ENCODE measurements around the gene ZNF579. TPM values are rescaled to one million over a fixed set of nuclear protein-coding genes. Genes with fewer than 3 reads are reported as not detected.

The ZNF579 gene
- total RNA-seq, 1 experiment from 2014 or later, result 13.5 TPM

GRCh38 chr19:55613396-55613795 lies 32.7 kb upstream of the ZNF579 start:
- no peak overlapping the region for H3K27ac ChIP-seq (ENCODE audit: low read length)
- H3K4me2 ChIP-seq (ENCODE audit: low read length), result no peak overlapping the region
- no peaks in the 10 kb centered on the region; the same call in 1 of the 2 replicates for H3K36me3 ChIP-seq (ENCODE audit: low read depth, low read length)
- H3K4me3 ChIP-seq (ENCODE audit: low read length), result no peak overlapping the region
- no peaks in the 10 kb centered on the region for H3K9me3 ChIP-seq (ENCODE audit: low read length)
- H4K20me1 ChIP-seq (ENCODE audit: low read length), result no peaks in the 10 kb centered on the region; the same call in 1 of the 2 replicates
- peaks cover 8% of the 10 kb centered on the region; the same call in 1 of the 2 replicates for H3K79me2 ChIP-seq (ENCODE audit: low read length)
- ChIA-PET CTCF (no interaction called here), POLR2A (ENCODE audit: unreplicated experiment) (no interaction called here)
- BruUV-seq (replicated peaks), result no TSS peak
- H2AFZ ChIP-seq (ENCODE audit: low read length), result no peak overlapping the region
- H3K27me3 ChIP-seq (ENCODE audit: low read length), result no peaks in the 10 kb centered on the region
- no peaks in the 10 kb centered on the region for H3K4me1 ChIP-seq (ENCODE audit: insufficient read depth, low read length)
- no peak for ATAC-seq
- no peak overlapping the region for H3K9ac ChIP-seq (ENCODE audit: low read length)
- no peaks in the 10 kb centered on the region for H3F3A ChIP-seq (ENCODE audit: low read length, unreplicated experiment)
- TF ChIP-seq EZH2 (IDR thresholded peaks at IDR 0.05; ENCODE audit: low read length, unreplicated experiment) (no peak), CTCF (conservative IDR thresholded peaks at IDR 0.05; ENCODE audit: low read depth, low read length) (no peak), EZH2phosphoT487 (IDR thresholded peaks at IDR 0.05; ENCODE audit: borderline replicate concordance, low read length) (no peak)
- H3K9me2 ChIP-seq (replicated peaks; ENCODE audit: low read length), result no peaks in the 10 kb centered on the region
- intact Hi-C loops (cut with micrococcal nuclease), result no loop called here
- no peak for DNase-seq

- peaks cover 18% of the 10 kb centered on the region for H3K79me2 ChIP-seq (ENCODE audit: low read length)
- H3K9me2 ChIP-seq (replicated peaks; ENCODE audit: low read length), result no peaks in the 10 kb centered on the region
- TF ChIP-seq EZH2 (IDR thresholded peaks at IDR 0.05; ENCODE audit: low read length, unreplicated experiment) (no peak), CTCF (conservative IDR thresholded peaks at IDR 0.05; ENCODE audit: low read depth, low read length) (no peak), EZH2phosphoT487 (IDR thresholded peaks at IDR 0.05; ENCODE audit: borderline replicate concordance, low read length) (no peak)
- no peaks in the 10 kb centered on the region; the same call in 1 of the 2 replicates for H3K36me3 ChIP-seq (ENCODE audit: low read depth, low read length)
- H3K4me2 ChIP-seq (ENCODE audit: low read length), result no peak overlapping the region
- H3K4me1 ChIP-seq (ENCODE audit: insufficient read depth, low read length), result 0 out of 2 replicates have a peak, but pooled peaks cover under 1% of the 10 kb centered on the region
- no peaks in the 10 kb centered on the region for H3K9me3 ChIP-seq (ENCODE audit: low read length)
- no peaks in the 10 kb centered on the region; the same call in 1 of the 2 replicates for H4K20me1 ChIP-seq (ENCODE audit: low read length)
- DNase-seq, result no peak
- no peak overlapping the region for H3K27ac ChIP-seq (ENCODE audit: low read length)
- H2AFZ ChIP-seq (ENCODE audit: low read length), result no peak overlapping the region
- H3K27me3 ChIP-seq (ENCODE audit: low read length), result no peaks in the 10 kb centered on the region
- CTCF ChIA-PET, result no interaction called here
- no peaks in the 10 kb centered on the region for H3F3A ChIP-seq (ENCODE audit: low read length, unreplicated experiment)
- intact Hi-C loops (cut with micrococcal nuclease), result no loop called here
- ATAC-seq, result no peak
- BruUV-seq (replicated peaks), result no TSS peak
- H3K4me3 ChIP-seq (ENCODE audit: low read length), result no peak overlapping the region
- POLR2A ChIA-PET (ENCODE audit: unreplicated experiment), result no interaction called here
- H3K9ac ChIP-seq (ENCODE audit: low read length), result no peak overlapping the region
Measured at GRCh38 chr19:55611983-55612645, 31.5 kb upstream of the ZNF579 start.

DNA sequence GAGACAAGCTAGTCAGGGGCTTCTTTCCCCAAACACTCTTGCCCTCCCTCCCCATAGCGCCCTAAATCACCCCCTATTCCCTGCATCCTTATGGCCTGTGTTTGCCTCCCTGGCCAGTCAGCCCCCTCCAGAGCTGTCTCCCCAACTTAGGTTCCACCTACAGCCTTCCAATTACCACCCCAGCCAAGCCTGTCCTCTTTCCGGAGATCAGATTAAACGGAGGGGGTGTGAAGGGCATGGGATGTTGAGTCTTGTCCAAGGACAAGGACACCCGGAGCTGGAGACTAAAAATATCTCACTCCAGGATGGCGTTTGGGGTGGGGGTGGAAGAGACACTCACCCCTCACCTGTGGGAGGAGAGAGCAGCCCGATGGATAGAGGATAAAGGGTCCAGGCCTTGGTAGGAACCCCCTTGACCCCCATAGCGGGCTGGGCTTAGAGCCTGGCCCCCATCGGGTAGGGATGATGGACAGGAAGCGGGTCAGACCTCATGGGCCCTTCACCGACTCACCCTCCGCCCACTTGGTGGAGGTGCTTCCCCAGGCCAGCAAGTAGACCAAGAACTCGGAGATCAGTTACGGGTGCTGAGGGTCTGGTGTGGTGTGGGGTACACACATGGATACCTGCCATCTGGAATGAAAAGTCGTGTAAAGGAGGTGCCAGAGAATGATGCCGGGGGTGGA lies 30.8 kb upstream of the ZNF579 start:
- ATAC-seq (no peak), DNase-seq (no peak)
- Histone ChIP-seq H3K4me1 (ENCODE audit: insufficient read depth, low read length) (peaks cover 7% of the 10 kb centered on the region; the same call in 1 of the 2 replicates), H4K20me1 (ENCODE audit: low read length) (no peaks in the 10 kb centered on the region; the same call in 1 of the 2 replicates), H3K27me3 (ENCODE audit: low read length) (no peaks in the 10 kb centered on the region), H3K36me3 (ENCODE audit: low read depth, low read length) (no peaks in the 10 kb centered on the region; the same call in 1 of the 2 replicates), H3K4me2 (ENCODE audit: low read length) (no peak overlapping the region), H3K9me2 (replicated peaks; ENCODE audit: low read length) (no peaks in the 10 kb centered on the region), H3K79me2 (ENCODE audit: low read length) (peaks cover 24% of the 10 kb centered on the region), H2AFZ (ENCODE audit: low read length) (no peak overlapping the region), H3F3A (ENCODE audit: low read length, unreplicated experiment) (no peaks in the 10 kb centered on the region), H3K4me3 (ENCODE audit: low read length) (no peak overlapping the region), H3K9me3 (ENCODE audit: low read length) (no peaks in the 10 kb centered on the region), H3K27ac (ENCODE audit: low read length) (no peak overlapping the region), H3K9ac (ENCODE audit: low read length) (no peak overlapping the region)
- intact Hi-C loops (cut with micrococcal nuclease), result no loop called here
- BruUV-seq (replicated peaks), result no TSS peak
- CTCF ChIA-PET, result no interaction called here
- POLR2A ChIA-PET (ENCODE audit: unreplicated experiment), result no interaction called here
- TF ChIP-seq EZH2phosphoT487 (IDR thresholded peaks at IDR 0.05; ENCODE audit: borderline replicate concordance, low read length) (no peak), EZH2 (IDR thresholded peaks at IDR 0.05; ENCODE audit: low read length, unreplicated experiment) (no peak), CTCF (conservative IDR thresholded peaks at IDR 0.05; ENCODE audit: low read depth, low read length) (no peak)
